GM12878 (cell line): Measurements from ENCODE around the gene CFHR1. TPM values are rescaled to one million over a fixed set of nuclear protein-coding genes. Genes with fewer than 3 reads are reported as not detected.
"Not testable (repeated sequence)": the region's sequence is repeated elsewhere in the genome, so short reads cannot be mapped to it uniquely, and the experiment has no call there.

ENCODE experiments used
- ATAC-seq: fragments of 200-7000 bp; cut with Tn5 transposase; 3 replicates; pipeline ENCODE4 v1.9.1; 2020; ENCODE audit warnings: mild to moderate bottlenecking, moderate library complexity
- BruUV-seq: library from RNA; stranded (reverse); fragments of 400-500 nt; replicated peaks from 2 replicates; lab custom pipeline; 2021; lab: Mats Ljungman, UMichigan
- CTCF ChIA-PET: fragments of 300-600 bp; sonication (Branson Sonifier 250); formaldehyde crosslinking; extraction: SDS; loops from one replicate; lab custom pipeline; 2021; ENCODE audit warnings: inconsistent platforms; lab: Yijun Ruan, JAX
- POLR2A ChIA-PET: fragments of 350-600 bp; formaldehyde crosslinking; extraction: SDS; loops from one replicate; lab custom pipeline; 2021; ENCODE audit warnings: inconsistent platforms; lab: Charles Lee
- RAD21 ChIA-PET: fragments of 300-600 bp; sonication (Branson Sonifier 250); formaldehyde crosslinking; loops from one replicate; lab custom pipeline; 2023; ENCODE audit warnings: antibody characterized with exemption; ENCODE audit not compliant: unreplicated experiment; lab: Charles Lee
- SMC1A ChIA-PET: fragments of 300-600 bp; sonication (Branson Sonifier 250); formaldehyde crosslinking; loops from one replicate; lab custom pipeline; 2023; ENCODE audit not compliant: unreplicated experiment, uncharacterized antibody; lab: Charles Lee
- DNase-seq: peaks from one replicate; pipeline ENCODE4 v3.0.0-alpha.2; 2011; ENCODE audit warnings: low read depth, low spot score
- FAIRE-seq: peaks from 3 replicates; lab custom pipeline; 2011; peaks lifted over from hg19 to GRCh38; lab: Jason Lieb, UNC
- H2AFZ ChIP-seq: 2 replicates; pipeline ENCODE4 v1.6.0; 2011; ENCODE audit warnings: low read depth, low read length, control low read depth; ENCODE audit not compliant: control insufficient read depth
- H3K27ac ChIP-seq: 2 replicates; pipeline ENCODE4 v1.5.1; 2011; ENCODE audit warnings: control low read depth; ENCODE audit not compliant: control insufficient read depth, insufficient read depth
- H3K27me3 ChIP-seq, 2 experiments: replicated peaks in 1 of 2; 2 replicates each; pipeline versions ENCODE4 v1.6.0 to v1.6.1; 2011; ENCODE audit warnings: low read length in 1 of 2; ENCODE audit not compliant: control insufficient read depth in 2 of 2, insufficient read depth in 2 of 2
- H3K36me3 ChIP-seq, 2 experiments: 2 replicates each; pipeline ENCODE4 v1.5.1; 2011; ENCODE audit warnings: low read length in 1 of 2; ENCODE audit not compliant: control insufficient read depth in 2 of 2, insufficient read depth in 2 of 2
- H3K4me1 ChIP-seq: 2 replicates; pipeline ENCODE4 v1.6.1; 2011; ENCODE audit warnings: mild to moderate bottlenecking, low read length, moderate library complexity, mixed read lengths; ENCODE audit not compliant: control insufficient read depth, insufficient read depth
- H3K4me2 ChIP-seq: 2 replicates; pipeline ENCODE4 v1.6.0; 2011; ENCODE audit warnings: control low read depth; ENCODE audit not compliant: control insufficient read depth, insufficient read depth
- H3K4me3 ChIP-seq: fragments of 200-600 bp; sonication (generic); 2 replicates; pipeline ENCODE4 v1.5.1; 2016
- H3K79me2 ChIP-seq: 2 replicates; pipeline ENCODE4 v1.6.0; 2011; ENCODE audit warnings: low read length; ENCODE audit not compliant: control insufficient read depth, insufficient read depth
- H3K9ac ChIP-seq: 2 replicates; pipeline ENCODE4 v1.8.0; 2011; ENCODE audit warnings: low read length, control low read depth, mixed read lengths; ENCODE audit not compliant: control insufficient read depth, insufficient read depth
- H3K9me3 ChIP-seq: replicated peaks from 3 replicates; pipeline ENCODE4 v1.5.1; 2011; ENCODE audit warnings: mild to moderate bottlenecking, low read length; ENCODE audit not compliant: control insufficient read depth, insufficient read depth
- H4K20me1 ChIP-seq: 2 replicates; pipeline ENCODE4 v1.6.0; 2011; ENCODE audit not compliant: control insufficient read depth, insufficient read depth
- BACH1 ChIP-seq: fragments of 450-650 bp; IDR thresholded peaks from 2 replicates; pipeline ENCODE4 v1.6.1; 2017; ENCODE audit warnings: mild to moderate bottlenecking, borderline replicate concordance
- CREM ChIP-seq: IDR thresholded peaks from 2 replicates; pipeline ENCODE4 v1.6.1; 2014; ENCODE audit warnings: antibody characterized with exemption, low read depth
- JUND ChIP-seq: IDR thresholded peaks from 2 replicates; pipeline ENCODE4 v1.6.1; 2012; ENCODE audit warnings: low read depth, mild to moderate bottlenecking, low read length, improper control_type of control experiment, moderate library complexity
- MXI1 ChIP-seq: fragments of 150-350 bp; IDR thresholded peaks from 2 replicates; pipeline ENCODE4 v1.6.1; 2011; ENCODE audit warnings: low read depth, mild to moderate bottlenecking, inconsistent platforms, low read length, improper control_type of control experiment
- NFXL1 ChIP-seq: fragments of 450-650 bp; IDR thresholded peaks from 2 replicates; pipeline ENCODE4 v1.6.1; 2017; ENCODE audit warnings: antibody characterized with exemption, mild to moderate bottlenecking, borderline replicate concordance
- NR2C1 ChIP-seq: fragments of 450-650 bp; IDR thresholded peaks from 2 replicates; pipeline ENCODE4 v1.6.1; 2017; ENCODE audit warnings: antibody characterized with exemption, mild to moderate bottlenecking, moderate library complexity
- PAX5 ChIP-seq: IDR thresholded peaks from 2 replicates; pipeline ENCODE4 v1.6.1; 2011; ENCODE audit warnings: low read depth, low read length, borderline replicate concordance
- PKNOX1 ChIP-seq: fragments of 450-650 bp; IDR thresholded peaks from 2 replicates; pipeline ENCODE4 v1.6.1; 2016; ENCODE audit warnings: mild to moderate bottlenecking
- RCOR1 ChIP-seq: conservative IDR thresholded peaks from 2 replicates; pipeline ENCODE4 v1.6.1; 2012; ENCODE audit warnings: low read depth, low read length, improper control_type of control experiment
- RELA ChIP-seq: fragments of 450-650 bp; IDR thresholded peaks from 2 replicates; pipeline ENCODE4 v1.8.0; 2014; ENCODE audit warnings: borderline replicate concordance; ENCODE audit not compliant: partially characterized antibody
- SRF ChIP-seq, 2 experiments: IDR thresholded peaks; 2 replicates each; pipeline ENCODE4 v1.6.1; 2011; ENCODE audit warnings: low read depth in 2 of 2, low read length in 2 of 2, mild to moderate bottlenecking in 1 of 2, moderate library complexity in 1 of 2
- STAT3 ChIP-seq: IDR thresholded peaks from 2 replicates; pipeline ENCODE4 v1.6.1; 2011; ENCODE audit warnings: low read depth, low read length, improper control_type of control experiment
- WGBS: methylation state at CpG from one replicate; pipeline ENCODE4 v1.1.6; 2016; ENCODE audit warnings: low lambda C conversion rate; ENCODE audit not compliant: insufficient replicate concordance, insufficient coverage; ENCODE audit errors: missing lambda C conversion rate; 5-methylcytosine and 5-hydroxymethylcytosine counted together
- in situ Hi-C: fragments of 300-500 bp; cut with MboI; formaldehyde crosslinking; loops from 9 replicates; pipeline ENCODE4 v1.14.3; 2018; ENCODE audit warnings: mixed read lengths
- intact Hi-C: fragments of 100-400 bp; cut with micrococcal nuclease; formaldehyde crosslinking; loops from one replicate; pipeline ENCODE4 v1.14.2; 2022; ENCODE audit not compliant: unreplicated experiment
- polyA plus RNA-seq, 11 experiments: library from polyadenylated mRNA; depleted of rRNA in 4 of 11; unstranded in 6 of 11; stranded (reverse) in 5 of 11; fragments of >200 nt; fragmentation: Nextera tagmentation in 4 of 11; fragmentation: Illumina TruSeq in 1 of 11; extraction: Ambion mirVana in 4 of 11; extraction: Trizol in 1 of 11; gene quantifications; 1 replicate in 1 of 11; 2 replicates in 10 of 11; pipeline versions ENCODE4 v1.2.1 to v1.2.3, GENCODE V29; 2011 to 2016; ENCODE audit warnings: inconsistent platforms in 2 of 11, missing spikeins in 2 of 11, low read depth in 1 of 11
- total RNA-seq, 4 experiments: library from RNA; depleted of rRNA in 3 of 4; stranded (reverse); fragments of >200 nt in 3 of 4; fragmentation: Illumina TruSeq in 1 of 4; extraction: Trizol in 1 of 4; gene quantifications; 2 replicates each; pipeline versions ENCODE4 v1.2.1 to v1.2.3, GENCODE V29; 2013 to 2021

The CFHR1 gene
- total and polyA plus RNA-seq, 10 of the 15 experiments (the other 5 are each of a cell fraction or from before 2014, with no cell fraction given) = 0.04 TPM; not detected in 9

- no peak for TF ChIP-seq STAT3
- TF ChIP-seq PAX5 = no peak
- TF ChIP-seq NFXL1 = no peak
- no peak for TF ChIP-seq BACH1
- TF ChIP-seq MXI1 = no peak
- no peak for TF ChIP-seq SRF (IDR thresholded peaks at IDR 0.05; ENCODE audit: low read depth in 2 of 2, low read length in 2 of 2)
- no peak for TF ChIP-seq RCOR1
- TF ChIP-seq PKNOX1 = no peak
- TF ChIP-seq JUND = no peak
- no peak for TF ChIP-seq CREM
- no peak for TF ChIP-seq NR2C1
- TF ChIP-seq RELA = no peak
- Histone ChIP-seq H2AFZ (no peak overlapping the region), H3K36me3 (no peaks in the 10 kb centered on the region), H3K9me3 (no peaks in the 10 kb centered on the region), H3K4me1 (no peaks in the 10 kb centered on the region), H4K20me1 (no peaks in the 10 kb centered on the region), H3K4me3 (no peak overlapping the region), H3K79me2 (no peaks in the 10 kb centered on the region), H3K27me3 (no peaks in the 10 kb centered on the region), H3K4me2 (no peak overlapping the region), H3K9ac (no peak overlapping the region), H3K27ac (no peak overlapping the region)
- ATAC-seq (no peak), DNase-seq (no peak), FAIRE-seq (no peak)
- no TSS peak for BruUV-seq
- 0% methylated on average over 2 of the region's 2 CpGs for WGBS
- in situ Hi-C loops (no loop called here), intact Hi-C loops (no loop called here)
- CTCF ChIA-PET = no interaction called here
- RAD21 ChIA-PET = no interaction called here
- POLR2A ChIA-PET = no interaction called here
- SMC1A ChIA-PET = no interaction called here
Observed at GRCh38 chr1:196797891-196798290, 21.6 kb upstream of the CFHR1 start.

DNA sequence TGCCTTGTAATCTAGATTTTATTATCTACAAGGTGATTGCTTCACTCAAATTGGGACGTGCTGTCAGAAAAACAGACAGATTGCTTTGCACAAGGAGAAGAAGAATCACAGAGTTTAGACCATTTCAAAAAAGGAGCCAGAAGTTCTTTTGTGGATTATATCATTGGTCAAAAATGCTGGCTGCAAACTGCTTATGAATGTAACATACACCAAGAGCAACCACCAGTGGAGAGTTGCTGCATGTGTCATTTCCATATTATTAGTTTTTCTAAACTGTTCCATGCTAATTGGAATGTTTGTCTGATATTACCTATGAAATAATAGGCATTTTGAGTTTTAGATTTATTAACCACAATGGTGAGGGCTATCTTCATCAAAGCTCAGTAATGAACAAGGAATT lies 17.6 kb upstream of the CFHR1 start:
- H3K4me3 ChIP-seq, BruUV-seq, H3K9me3 ChIP-seq, DNase-seq, H3K4me1 ChIP-seq, H4K20me1 ChIP-seq, H2AFZ ChIP-seq, in situ Hi-C loops, SMC1A ChIA-PET, H3K27me3 ChIP-seq, FAIRE-seq, H3K4me2 ChIP-seq, POLR2A ChIA-PET, H3K36me3 ChIP-seq, H3K9ac ChIP-seq, ATAC-seq, CTCF ChIA-PET, H3K79me2 ChIP-seq, intact Hi-C loops, H3K27ac ChIP-seq, RAD21 ChIA-PET: not testable (repeated sequence)
- WGBS = 33% methylated on average over 1 of the region's 1 CpG
